ENCODE measurements around the gene SLC5A5. TPM values are rescaled to one million over a fixed set of nuclear protein-coding genes. Genes with fewer than 3 reads are reported as not detected.

SLC5A5 gene
- total RNA-seq, 3 donors from 2014 or later (not counting 1 experiment from before 2014, with no cell fraction given), result 0.25 to 0.43 (median 0.26) TPM

GRCh38 chr19:17829855-17830566, 41.7 kb upstream of the SLC5A5 start:
- Mint-ChIP-seq H3K36me3 (no peaks in the 10 kb centered on the region), H3K4me1 (peaks cover 0 to 15% of the 10 kb centered on the region in 2 donors), H3K27ac (peak overlapping the region in 1 of 2 donors; percentile 44), H3K9me3 (no peaks in the 10 kb centered on the region), H3K4me3 (no peak overlapping the region), H3K27me3 (ENCODE audit: low read depth in 2 of 2) (no peaks in the 10 kb centered on the region)
- Histone ChIP-seq H3K27ac (ENCODE audit: low read length) (no peak overlapping the region), H3K4me3 (ENCODE audit: low read length) (no peak overlapping the region), H3K27me3 (ENCODE audit: control insufficient read depth, insufficient read depth, low read length) (no peaks in the 10 kb centered on the region), H3K9me3 (ENCODE audit: control insufficient read depth, insufficient read depth, low read length) (no peaks in the 10 kb centered on the region), H3K36me3 (ENCODE audit: control insufficient read depth, insufficient read depth, low read length) (peaks cover 65% of the 10 kb centered on the region), H3K4me1 (ENCODE audit: control insufficient read depth, insufficient read depth, low read length) (no peaks in the 10 kb centered on the region)
- DNase-seq (no peak), ATAC-seq (no peak)
- intact Hi-C loops (cut with micrococcal nuclease), result no loop called here
- TF ChIP-seq CTCF (IDR thresholded peaks at IDR 0.05), result no peak
- 93% methylated on average over 29 of the region's 29 CpGs for WGBS (ENCODE audit: insufficient coverage)

- H3K27me3 ChIP-seq (ENCODE audit: control insufficient read depth, insufficient read depth, low read length), result no peaks in the 10 kb centered on the region
- peak; percentile 48 to 72 (median 66) for ATAC-seq
- 93% methylated on average over 50 of the region's 50 CpGs for WGBS (ENCODE audit: insufficient coverage)
- TF ChIP-seq CTCF (IDR thresholded peaks at IDR 0.05), result no peak
- H3K36me3 ChIP-seq (ENCODE audit: control insufficient read depth, insufficient read depth, low read length), result peaks cover 69% of the 10 kb centered on the region
- H3K4me1 Mint-ChIP-seq, result peaks cover 6 to 22% of the 10 kb centered on the region in 2 donors
- peak overlapping the region in 1 of 2 donors; percentile 44 for H3K27ac Mint-ChIP-seq
- no peaks in the 10 kb centered on the region for H3K9me3 ChIP-seq (ENCODE audit: control insufficient read depth, insufficient read depth, low read length)
- no peaks in the 10 kb centered on the region for H3K4me1 ChIP-seq (ENCODE audit: control insufficient read depth, insufficient read depth, low read length)
- no peak overlapping the region for H3K27ac ChIP-seq (ENCODE audit: low read length)
- no peak overlapping the region for H3K4me3 Mint-ChIP-seq
- no peaks in the 10 kb centered on the region for H3K27me3 Mint-ChIP-seq (ENCODE audit: low read depth in 2 of 2)
- intact Hi-C loops (cut with micrococcal nuclease), result no loop called here
- peak in 1 of 2 donors; percentile 70 for DNase-seq
- H3K4me3 ChIP-seq (ENCODE audit: low read length), result no peak overlapping the region
- no peaks in the 10 kb centered on the region for H3K36me3 Mint-ChIP-seq
- no peaks in the 10 kb centered on the region for H3K9me3 Mint-ChIP-seq
Measured at GRCh38 chr19:17830567-17831418, 41.0 kb upstream of the SLC5A5 start.

- Mint-ChIP-seq H3K36me3 (peaks cover 4% of the 10 kb centered on the region), H3K27me3 (ENCODE audit: low read depth in 2 of 2) (no peaks in the 10 kb centered on the region), H3K4me1 (peaks cover 6 to 24% of the 10 kb centered on the region in 2 donors), H3K4me3 (no peak overlapping the region), H3K9me3 (no peaks in the 10 kb centered on the region), H3K27ac (no peak overlapping the region)
- H3K36me3 ChIP-seq (ENCODE audit: control insufficient read depth, insufficient read depth, low read length), result peaks cover 71% of the 10 kb centered on the region
- ATAC-seq (no peak), DNase-seq (no peak)
- H3K27ac ChIP-seq (ENCODE audit: low read length), result no peak overlapping the region
- H3K27me3 ChIP-seq (ENCODE audit: control insufficient read depth, insufficient read depth, low read length), result no peaks in the 10 kb centered on the region
- 98% methylated on average over 25 of the region's 25 CpGs for WGBS (ENCODE audit: insufficient coverage)
- intact Hi-C loops (cut with micrococcal nuclease), result no loop called here
- no peaks in the 10 kb centered on the region for H3K4me1 ChIP-seq (ENCODE audit: control insufficient read depth, insufficient read depth, low read length)
- TF ChIP-seq CTCF (IDR thresholded peaks at IDR 0.05), result no peak
- H3K9me3 ChIP-seq (ENCODE audit: control insufficient read depth, insufficient read depth, low read length), result no peaks in the 10 kb centered on the region
- H3K4me3 ChIP-seq (ENCODE audit: low read length), result no peak overlapping the region
Measured at GRCh38 chr19:17831419-17831888, 40.3 kb upstream of the SLC5A5 start.
